HEK293T (cell line): ENCODE results near the gene PAPPA.

Experiments used
- BHLHE40 ChIP-seq: fragments of 450-650 bp; IDR thresholded peaks from 2 replicates; pipeline ENCODE4 v1.6.1; 2016; ENCODE audit warnings: mild to moderate bottlenecking, moderate library complexity, borderline replicate concordance
- CTBP1 ChIP-seq: fragments of 450-650 bp; IDR thresholded peaks from 2 replicates; pipeline ENCODE4 v1.6.1; 2016; ENCODE audit warnings: borderline replicate concordance
- ELF4 ChIP-seq: fragments of 450-650 bp; IDR thresholded peaks from 2 replicates; pipeline ENCODE4 v1.6.1; 2017; ENCODE audit warnings: antibody characterized with exemption
- FOXA1 ChIP-seq: fragments of 450-650 bp; IDR thresholded peaks from 2 replicates; pipeline ENCODE4 v1.6.1; 2016; ENCODE audit warnings: mild to moderate bottlenecking
- FOXK2 ChIP-seq: fragments of 450-650 bp; IDR thresholded peaks from 2 replicates; pipeline ENCODE4 v1.6.1; 2016; ENCODE audit warnings: mild to moderate bottlenecking
- L3MBTL2 ChIP-seq: fragments of 450-650 bp; conservative IDR thresholded peaks from 2 replicates; pipeline ENCODE4 v1.6.1; 2016; ENCODE audit warnings: mild to moderate bottlenecking
- LEF1 ChIP-seq: fragments of 450-650 bp; IDR thresholded peaks from 2 replicates; pipeline ENCODE4 v1.6.1; 2017; ENCODE audit warnings: mild to moderate bottlenecking, borderline replicate concordance
- NFRKB ChIP-seq: fragments of 450-650 bp; IDR thresholded peaks from 2 replicates; pipeline ENCODE4 v1.6.1; 2016; ENCODE audit warnings: mild to moderate bottlenecking, moderate library complexity
- SP1 ChIP-seq: fragments of 450-650 bp; IDR thresholded peaks from 2 replicates; pipeline ENCODE4 v1.6.1; 2017
- SUZ12 ChIP-seq: fragments of 450-650 bp; IDR thresholded peaks from 2 replicates; pipeline ENCODE4 v1.6.1; 2016; ENCODE audit warnings: mild to moderate bottlenecking
- TARDBP ChIP-seq: fragments of 450-650 bp; IDR thresholded peaks from 2 replicates; pipeline ENCODE4 v1.6.1; 2016

DNA sequence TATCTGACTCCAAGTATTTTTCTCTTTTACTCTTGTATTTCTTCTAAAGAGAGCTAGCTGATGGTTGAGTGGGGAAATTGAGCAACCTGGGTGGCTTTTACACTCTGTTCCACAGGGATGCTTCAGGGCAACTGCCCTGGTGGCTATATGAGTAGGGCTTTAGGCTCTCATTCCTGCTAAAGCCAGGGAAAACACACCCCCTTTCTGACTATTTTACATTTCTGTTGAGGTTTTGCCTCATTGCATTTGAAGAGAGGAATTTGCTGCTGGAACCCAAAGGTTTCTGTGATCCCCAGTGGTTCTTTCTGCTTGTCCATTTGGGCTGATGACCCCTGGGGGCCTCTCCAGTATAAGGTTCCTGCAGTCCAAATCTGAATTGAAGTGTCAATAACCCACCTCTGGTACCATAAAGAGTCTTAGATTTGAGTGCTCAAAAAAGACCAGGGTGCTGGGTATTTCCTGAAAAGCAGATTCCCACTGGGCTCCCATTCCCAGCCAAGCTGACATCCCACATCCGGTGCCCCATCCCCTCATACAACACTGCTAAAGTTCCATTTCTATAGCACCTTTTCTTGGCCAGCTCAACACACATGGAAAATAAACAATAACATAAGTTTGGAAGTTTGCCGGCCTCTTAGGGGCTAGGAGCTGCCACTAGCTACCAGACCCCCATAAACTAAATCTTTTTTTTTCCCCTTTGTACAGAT is 59.5 kb downstream of the PAPPA start:
- no peak for TF ChIP-seq SUZ12
- no peak for TF ChIP-seq LEF1
- TF ChIP-seq FOXA1, result no peak
- no peak for TF ChIP-seq SP1
- TF ChIP-seq ELF4, result no peak
- TF ChIP-seq TARDBP, result no peak
- no peak for TF ChIP-seq NFRKB
- TF ChIP-seq L3MBTL2, result no peak
- no peak for TF ChIP-seq FOXK2
- TF ChIP-seq CTBP1, result no peak
- TF ChIP-seq BHLHE40, result no peak
